HG03521 (cell line): Measurements from ENCODE around the gene RTN1.

ENCODE experiments used
- ATAC-seq: cut with Tn5 transposase; IDR thresholded peaks from one replicate; pipeline ENCODE4 v1.9.1; 2021; ENCODE audit warnings: mild to moderate bottlenecking, moderate library complexity; ENCODE audit not compliant: unreplicated experiment

The RTN1 gene

GRCh38 chr14:59849411-59850130 lies 21.0 kb downstream of the RTN1 start:
- no peak for ATAC-seq

DNA sequence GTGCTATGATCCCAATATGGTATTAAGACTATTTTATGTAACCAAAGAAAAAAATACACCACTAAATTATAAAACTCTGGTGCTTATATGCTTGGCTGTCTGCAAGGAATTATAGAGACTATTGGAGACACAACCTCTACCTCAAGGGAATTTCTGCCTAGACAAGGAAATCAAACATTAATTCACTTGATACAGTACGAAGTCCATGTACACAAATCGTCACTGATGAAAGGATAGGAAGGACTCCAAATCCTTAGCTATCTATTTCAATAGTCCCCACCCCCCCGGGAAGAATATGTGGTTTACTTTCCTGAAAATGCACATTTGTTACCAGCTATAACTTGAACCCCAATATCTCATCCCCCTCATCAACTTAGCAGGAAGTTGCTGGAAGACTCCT lies 21.9 kb downstream of the RTN1 start:
- no peak for ATAC-seq

- no peak for ATAC-seq
Measured at GRCh38 chr14:59847711-59848110, 22.9 kb downstream of the RTN1 start.

DNA sequence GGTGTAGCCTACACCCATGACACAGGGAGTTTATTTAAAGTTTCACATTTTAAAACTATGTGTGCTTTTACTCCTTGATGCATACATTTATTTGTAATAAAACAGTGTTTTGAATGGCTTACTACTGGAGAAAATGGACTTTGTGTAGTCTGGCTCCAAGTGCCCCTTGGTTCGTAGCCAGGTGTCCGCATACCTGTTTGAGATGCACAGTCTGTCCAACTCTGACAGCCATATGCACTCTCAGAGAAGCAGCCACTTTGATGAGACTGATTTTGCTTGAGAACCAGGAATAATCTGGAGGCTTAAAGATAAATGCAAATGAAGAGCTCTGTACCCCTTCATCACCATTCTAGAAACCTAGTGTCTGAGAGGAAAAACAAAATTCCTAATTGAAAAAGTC lies 24.0 kb downstream of the RTN1 start:
- ATAC-seq = no peak

- no peak for ATAC-seq
Measured at GRCh38 chr14:59845245-59845644, 25.3 kb downstream of the RTN1 start.

DNA sequence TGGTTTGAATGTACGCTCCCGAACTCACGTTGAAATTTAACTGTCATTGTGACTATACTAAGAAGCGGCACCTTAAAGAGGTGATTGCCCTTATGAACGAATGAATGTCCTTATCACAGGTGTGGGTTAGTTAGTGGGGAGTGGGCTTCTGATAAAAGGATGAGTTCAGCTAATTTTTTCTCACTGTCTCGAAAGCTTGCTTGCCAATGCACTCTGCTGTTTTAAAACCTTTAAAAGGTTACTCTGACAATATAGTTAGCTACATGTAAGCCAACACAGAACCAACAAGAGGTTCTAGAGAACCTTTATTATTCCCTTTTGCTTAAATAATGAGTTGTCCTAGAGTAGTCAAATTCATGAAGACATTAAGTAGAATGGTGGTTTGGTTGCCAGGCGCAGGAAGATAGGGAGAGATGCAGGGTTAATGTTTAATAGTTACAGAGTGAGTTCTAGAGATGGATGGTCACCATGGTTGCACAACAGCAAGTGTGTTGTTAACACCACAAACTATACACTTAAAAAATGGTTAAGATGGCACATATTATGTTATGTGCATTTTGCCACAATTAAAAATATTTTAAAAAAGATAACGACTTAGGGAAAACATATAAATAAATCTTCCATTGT lies 26.3 kb downstream of the RTN1 start:
- no peak for ATAC-seq

GRCh38 chr14:59836116-59836515 lies 34.5 kb downstream of the RTN1 start:
- no peak for ATAC-seq

DNA sequence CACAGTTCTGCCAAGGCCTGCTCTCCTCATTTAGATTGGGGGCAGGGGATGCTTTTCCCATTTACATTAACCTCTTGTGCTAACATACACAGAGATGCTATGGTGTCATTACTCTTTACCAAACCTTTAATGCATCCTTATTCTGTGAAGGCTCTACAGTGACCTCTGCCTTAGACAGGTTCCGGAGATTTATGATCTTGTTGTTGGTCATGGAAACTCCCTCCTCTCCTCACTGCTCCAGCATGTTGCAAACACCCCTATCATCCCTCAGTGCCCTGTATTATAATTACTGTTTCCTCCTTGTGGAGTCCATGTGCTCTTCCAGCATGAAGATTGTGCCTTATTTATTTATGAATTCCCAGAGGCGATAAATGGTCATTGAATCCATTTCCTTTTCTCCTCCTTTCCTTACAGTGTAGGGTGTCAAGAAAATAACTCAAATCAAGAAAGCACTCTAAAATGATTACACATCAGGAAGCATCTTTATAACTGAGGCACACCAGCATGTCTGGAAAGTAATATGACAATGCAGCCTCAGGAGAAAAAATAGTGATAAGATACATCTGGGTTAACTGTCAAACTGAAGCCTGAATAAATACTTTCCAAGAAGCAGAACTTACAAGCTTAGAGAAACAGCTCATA lies 37.8 kb downstream of the RTN1 start:
- ATAC-seq = no peak

DNA sequence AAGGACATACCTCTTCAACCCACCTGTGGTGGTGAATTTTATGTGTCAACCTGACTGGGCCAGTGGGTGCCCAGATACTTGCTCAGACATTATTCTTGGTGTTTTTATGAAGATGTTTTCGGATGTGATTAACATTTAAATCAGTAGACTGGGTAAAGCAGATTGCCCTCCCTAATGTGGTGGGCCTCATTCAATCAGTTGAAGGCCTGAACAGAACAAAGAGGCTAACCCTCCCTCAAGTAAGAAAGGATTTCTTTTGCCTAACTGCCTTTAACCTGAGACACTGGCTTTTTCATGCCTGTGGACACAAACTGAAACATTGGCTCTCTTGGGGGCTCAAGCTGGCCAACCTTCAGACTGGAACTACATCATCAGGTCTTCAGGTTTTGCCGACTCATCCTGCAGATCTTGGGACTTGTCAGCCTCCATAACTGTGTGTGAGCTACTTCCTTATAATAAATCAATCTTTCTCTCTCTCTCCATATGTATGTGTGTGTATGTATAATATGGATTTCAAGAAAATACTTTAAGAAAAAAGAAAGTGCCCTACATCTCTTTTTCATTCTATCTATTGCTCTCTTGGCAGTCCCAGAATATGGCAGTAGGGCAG lies 39.4 kb downstream of the RTN1 start:
- no peak for ATAC-seq

- no peak for ATAC-seq
Measured at GRCh38 chr14:59830338-59830734, 40.2 kb downstream of the RTN1 start.

DNA sequence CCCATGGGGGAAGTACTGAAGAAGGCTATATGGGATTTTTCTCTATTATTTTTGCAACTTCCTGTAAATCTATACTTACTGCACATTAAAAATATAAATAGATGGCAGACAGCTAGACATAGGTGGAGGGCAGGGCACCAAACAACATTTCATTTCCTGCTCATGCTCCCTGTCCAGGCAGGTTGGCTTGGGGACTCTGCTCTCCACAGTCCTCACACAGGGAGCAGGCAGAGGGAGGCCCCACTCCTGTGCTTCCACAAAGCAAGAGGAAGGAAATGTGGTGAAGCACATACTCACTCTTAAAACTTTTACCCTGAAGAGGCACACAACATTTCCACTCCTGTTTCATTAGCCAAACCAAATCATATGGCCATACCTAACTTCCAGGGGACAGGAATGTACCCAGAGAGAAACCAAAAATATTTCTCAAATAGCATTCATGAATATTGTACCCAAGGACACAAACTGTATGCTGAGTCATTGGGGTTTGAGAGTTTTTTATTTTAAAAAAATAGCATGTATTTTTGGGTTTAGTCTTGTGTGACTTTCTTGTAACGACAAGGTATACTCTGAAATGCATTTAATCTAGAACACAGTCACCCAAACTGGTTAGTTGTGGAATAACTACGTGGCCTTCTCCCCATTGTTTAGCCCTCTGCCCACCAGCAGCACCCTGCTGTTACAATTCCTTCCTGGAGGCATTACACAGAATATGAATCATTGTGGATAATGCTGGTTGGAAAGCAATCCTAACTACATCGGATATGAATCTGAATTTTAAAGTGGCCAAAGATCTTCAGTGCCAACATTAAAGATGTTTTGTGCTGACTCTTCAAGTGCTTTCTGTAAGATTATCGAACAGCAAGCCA lies 40.9 kb downstream of the RTN1 start:
- no peak for ATAC-seq

DNA sequence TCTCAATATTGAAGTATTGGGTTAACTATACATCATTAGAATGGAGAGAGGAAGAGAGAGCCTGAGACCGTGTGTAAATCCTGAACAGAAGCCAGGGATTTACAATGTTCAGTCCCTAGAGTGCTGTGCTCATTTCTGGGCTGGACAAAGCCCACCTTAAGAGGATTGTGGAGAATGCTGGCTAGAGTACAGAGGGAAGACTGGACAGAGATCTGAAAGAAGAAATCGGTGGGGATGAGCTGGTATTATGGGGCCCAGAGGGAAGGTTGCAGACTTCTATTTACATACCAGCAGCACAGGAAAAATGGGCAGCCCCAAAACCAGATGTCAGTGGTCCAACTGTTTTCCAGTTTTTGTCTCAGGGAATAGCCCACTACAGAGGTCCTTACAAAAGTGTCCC lies 42.3 kb downstream of the RTN1 start:
- no peak for ATAC-seq

DNA sequence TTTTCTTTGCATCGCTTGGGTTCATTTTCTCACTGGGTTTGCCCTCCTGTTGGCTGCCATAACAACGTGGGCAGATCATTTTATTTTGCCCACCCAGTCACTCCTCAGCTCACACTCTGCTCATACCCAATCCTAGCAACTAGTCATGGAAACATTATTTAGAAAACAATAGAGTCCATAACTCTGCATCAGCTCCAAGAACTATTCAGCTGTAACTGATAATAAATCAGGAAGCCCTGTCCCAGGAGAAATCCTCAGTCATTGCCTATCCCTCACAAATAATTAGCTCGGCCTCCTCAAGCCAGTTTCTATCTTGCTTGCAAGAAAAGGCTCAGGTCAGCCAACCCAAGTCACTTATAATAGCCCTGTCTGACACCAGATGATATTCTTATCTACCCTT lies 43.2 kb downstream of the RTN1 start:
- ATAC-seq = no peak

- ATAC-seq = no peak
Measured at GRCh38 chr14:59826150-59826549, 44.4 kb downstream of the RTN1 start.

GRCh38 chr14:59823179-59823578 lies 47.4 kb downstream of the RTN1 start:
- ATAC-seq = no peak

- ATAC-seq = no peak
Measured at GRCh38 chr14:59819446-59820088, 51.0 kb downstream of the RTN1 start.

DNA sequence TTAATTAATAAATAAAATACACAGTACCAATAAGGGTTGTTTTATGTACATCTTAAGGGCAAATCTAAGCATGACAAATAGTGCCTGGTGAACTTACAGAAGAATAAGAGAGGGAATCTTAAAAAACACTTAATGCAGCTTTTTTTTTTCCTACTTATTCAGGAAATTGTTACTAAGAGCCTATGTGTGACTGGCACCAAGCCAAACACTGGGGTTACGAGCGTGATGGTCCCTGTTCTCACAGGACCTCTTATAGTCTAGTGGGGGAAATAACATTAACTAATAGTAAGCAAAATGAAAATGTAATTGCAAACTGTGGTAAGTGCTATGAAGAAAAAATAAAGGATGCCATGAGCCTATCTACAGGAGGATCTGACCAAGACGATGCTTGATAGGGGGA lies 53.6 kb downstream of the RTN1 start:
- ATAC-seq = no peak

DNA sequence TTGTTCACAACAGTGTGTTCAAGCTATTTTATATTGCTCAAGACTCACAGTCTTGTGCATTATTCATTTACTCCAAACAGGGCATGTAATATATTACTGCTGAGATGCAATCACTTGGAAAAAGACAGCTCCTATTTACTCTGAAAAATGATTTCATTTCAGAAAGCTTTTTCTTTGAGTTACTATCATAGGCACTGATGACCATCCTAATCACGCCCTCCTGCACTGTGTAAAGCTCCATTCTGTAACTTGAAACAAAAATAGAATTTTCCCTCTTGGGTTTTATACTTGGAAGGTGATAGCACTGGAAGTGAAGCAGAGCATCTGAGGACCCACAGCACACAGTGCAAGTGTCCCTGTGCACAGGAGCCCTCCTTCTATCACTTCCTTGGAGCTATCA lies 55.6 kb downstream of the RTN1 start:
- ATAC-seq = no peak

DNA sequence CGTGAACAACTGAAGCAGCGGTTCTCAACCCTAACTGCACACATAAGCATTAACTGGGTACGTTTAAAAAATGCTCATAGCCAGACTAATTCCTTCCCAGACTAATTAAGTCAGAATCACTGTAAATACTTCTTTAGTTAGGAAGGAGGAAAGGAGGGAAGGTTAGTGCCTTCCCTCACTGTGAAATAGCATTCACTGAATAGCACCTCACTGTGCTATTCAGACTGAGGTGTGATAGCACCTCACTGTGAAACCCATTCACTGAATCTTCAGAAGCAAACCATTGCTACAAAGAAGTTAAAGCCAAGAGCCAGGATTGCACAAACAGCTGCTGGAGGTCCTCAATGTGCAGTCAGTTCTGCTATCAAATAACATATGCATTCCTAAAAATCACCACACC lies 58.8 kb downstream of the RTN1 start:
- no peak for ATAC-seq

DNA sequence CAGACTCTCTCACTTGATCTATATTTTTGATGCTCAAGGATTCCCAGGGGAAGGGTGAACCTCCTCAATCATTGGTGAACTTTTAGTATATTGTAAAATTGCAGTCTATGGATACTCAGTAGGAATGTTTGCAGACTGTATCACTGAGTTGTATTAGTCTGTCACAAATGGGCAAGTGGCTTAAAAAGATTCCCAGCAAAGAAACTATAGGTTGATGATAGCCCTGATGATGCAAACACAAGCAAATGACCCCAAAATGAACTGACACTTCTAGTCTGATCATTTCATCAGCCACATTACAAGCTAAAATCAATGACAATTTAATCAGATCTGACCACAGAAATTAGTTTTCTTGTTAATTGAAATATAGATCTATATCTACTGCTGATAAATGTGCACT lies 59.5 kb downstream of the RTN1 start:
- no peak for ATAC-seq
